HG03097 (cell line): ENCODE data around the gene PALD1.

Experiments
- ATAC-seq: cut with Tn5 transposase; IDR thresholded peaks from one replicate; pipeline ENCODE4 v1.9.1; 2021; ENCODE audit not compliant: unreplicated experiment, low FRiP score

The PALD1 gene

GRCh38 chr10:70457759-70458305 is 20.7 kb upstream of the PALD1 start:
- no peak for ATAC-seq

GRCh38 chr10:70458329-70459060 is 20.1 kb upstream of the PALD1 start:
- ATAC-seq: no peak

DNA sequence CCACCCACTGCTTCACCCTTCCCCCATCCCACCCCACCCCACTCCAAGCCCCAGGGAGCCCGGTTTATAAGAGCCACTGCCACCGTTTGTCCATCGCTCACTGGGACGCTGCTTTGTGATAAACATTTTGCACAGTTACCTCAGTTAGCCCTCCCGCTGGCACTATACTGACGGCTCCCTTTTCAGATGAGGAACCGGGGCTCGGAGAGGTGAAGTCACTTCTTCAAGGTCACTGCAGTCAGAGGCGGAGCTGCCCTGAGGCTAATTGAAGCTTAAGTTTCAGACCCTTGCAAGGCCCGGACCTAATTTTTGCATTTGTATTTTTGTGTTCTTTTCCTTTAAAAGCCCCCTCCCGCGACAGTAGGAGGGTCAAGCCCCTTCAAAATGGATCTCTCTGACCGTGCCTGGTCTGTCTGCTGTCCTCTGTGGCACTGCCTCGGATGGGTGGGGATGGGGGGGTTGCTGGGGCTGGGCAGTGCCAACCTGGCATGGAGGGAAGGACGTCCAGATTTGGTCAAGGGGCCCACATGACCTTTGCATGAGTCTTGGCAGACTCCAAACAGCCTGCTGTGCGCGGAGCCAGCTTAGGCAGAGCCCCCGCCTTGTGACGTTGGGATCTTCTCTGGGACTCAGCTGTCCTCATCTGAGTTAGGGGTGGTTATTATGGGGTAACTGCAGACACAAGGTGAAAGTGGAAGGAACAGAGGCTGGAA is 19.4 kb upstream of the PALD1 start:
- ATAC-seq: no peak

DNA sequence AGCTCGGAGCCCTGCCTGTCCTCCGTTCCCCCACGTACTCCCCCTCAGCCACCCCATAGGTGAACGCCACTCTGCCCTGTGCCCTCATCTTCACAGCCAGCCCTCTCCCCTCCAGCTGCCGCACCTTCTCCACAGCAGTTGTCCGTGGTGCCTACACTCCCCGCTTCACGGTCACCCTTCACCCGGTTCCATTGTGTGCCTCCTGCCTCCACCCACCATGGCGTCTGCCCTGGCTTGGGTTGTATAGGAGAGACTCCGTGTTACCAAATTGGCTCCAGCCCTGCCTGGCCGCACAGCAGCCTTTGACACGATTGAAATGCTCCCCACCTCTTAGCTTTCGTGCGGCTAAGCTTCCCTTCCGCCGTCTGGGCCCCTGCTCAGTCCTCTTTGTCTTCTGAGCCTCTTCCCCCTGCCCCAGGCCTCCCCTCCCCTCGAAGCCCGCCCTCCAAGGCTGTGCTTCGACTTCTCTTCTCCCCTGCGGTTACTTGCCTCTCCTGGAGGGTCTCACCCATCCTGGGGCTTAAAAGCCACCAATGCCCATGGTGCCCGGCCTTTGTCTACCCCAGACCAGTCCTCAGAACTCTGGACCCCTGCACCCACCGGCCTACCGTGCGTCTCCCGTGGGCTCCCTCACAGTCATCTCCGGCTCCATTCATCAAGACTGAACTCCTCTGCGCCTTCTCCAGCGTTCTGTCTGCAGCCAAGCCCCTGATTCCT is 18.6 kb upstream of the PALD1 start:
- ATAC-seq: no peak

DNA sequence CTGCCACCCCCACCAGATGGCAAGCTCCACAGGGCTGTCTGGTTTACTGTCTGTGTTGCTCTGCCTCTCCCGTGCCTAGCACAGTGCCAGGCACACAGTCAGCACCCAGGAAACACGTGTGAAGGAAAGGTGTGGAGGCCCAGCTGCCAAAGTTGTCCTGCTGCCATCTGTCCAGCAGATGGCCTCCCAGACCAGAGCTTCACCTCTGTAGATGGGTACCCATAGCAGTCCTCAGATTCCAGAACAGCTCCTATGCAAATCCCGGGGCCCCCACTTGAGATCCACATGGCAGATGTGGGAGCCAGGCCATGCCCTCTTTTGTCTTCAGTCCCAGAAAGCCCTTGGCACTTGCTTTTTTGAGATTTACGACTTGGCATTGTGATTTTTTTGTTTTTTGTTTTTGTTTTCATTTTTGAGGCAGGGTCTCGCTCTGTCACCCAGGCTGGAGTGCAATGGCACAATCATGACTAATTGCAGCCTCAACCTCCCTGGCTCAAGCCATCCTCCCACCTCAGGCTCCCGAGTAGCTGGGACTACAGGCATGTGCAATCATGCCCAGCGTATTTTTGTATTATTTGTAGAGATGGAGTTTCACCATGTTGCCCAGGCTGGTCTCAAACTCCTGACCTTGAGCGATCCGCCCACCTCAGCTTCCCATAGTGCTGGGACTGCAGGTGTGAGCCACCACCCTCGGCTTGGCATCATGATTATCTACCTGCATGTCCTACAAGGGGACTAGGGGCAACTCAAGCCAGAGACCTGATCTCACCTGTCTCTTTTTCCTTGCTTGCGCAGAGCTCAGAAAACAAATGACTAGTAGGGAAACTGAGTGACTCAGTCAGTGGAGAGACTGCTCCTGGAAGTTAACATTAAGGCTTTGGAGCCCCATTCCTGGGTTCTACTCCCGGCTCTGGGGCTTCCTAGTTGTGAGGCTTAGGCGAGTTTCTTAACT is 16.9 kb upstream of the PALD1 start:
- no peak for ATAC-seq

DNA sequence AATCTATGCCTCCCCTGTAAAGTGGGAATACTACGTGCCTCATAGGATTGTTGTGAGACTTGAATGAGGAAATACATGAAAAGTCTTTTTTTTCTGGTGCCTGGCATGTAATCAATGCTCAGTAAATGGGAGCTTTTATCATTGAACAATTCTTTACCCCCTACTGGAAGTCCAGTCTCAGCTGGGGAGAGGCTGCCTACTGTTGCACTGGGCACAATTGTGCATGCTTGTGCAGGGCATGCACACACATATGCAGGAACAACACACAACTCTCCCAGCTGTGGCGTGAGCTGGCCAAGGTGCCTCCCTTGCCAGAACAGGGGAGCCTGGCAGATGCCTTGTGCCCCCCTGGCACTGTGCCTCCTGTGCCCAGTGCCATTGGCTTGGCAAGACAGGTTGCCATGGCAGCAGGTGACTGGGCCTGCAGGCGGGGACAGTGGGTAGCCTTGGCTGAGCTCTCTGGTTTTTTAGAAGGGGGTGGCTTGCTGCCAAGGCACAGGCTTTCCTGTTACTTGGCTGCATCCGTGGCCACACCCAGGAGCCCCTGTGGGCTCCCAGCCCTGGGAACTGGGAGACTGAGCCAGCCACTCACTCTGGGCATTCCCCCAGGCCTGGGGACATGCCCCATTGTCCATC is 16.1 kb upstream of the PALD1 start:
- ATAC-seq: no peak

GRCh38 chr10:70465278-70465677 is 13.3 kb upstream of the PALD1 start:
- ATAC-seq: no peak

GRCh38 chr10:70465832-70466231 is 12.7 kb upstream of the PALD1 start:
- no peak for ATAC-seq

DNA sequence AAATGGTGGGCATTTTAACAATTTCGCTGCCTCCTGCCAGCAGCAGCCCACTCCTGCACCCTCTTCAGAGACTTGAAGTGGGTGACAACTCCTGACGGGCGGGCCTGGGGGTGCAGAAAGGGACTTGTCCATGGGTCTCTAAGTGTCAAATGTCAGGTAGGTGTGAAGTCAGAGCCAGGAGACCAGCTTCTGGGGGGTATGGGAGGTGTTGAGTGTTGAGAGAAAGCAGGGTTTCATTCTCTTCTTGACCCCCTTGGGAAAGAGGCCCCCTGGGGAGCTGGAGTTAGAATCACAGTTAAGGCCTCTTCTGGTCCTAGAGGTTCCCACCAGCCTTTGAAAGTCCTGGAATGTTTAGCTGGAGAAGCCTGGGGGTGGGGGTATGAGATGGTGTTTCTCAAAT is 11.6 kb upstream of the PALD1 start:
- no peak for ATAC-seq

DNA sequence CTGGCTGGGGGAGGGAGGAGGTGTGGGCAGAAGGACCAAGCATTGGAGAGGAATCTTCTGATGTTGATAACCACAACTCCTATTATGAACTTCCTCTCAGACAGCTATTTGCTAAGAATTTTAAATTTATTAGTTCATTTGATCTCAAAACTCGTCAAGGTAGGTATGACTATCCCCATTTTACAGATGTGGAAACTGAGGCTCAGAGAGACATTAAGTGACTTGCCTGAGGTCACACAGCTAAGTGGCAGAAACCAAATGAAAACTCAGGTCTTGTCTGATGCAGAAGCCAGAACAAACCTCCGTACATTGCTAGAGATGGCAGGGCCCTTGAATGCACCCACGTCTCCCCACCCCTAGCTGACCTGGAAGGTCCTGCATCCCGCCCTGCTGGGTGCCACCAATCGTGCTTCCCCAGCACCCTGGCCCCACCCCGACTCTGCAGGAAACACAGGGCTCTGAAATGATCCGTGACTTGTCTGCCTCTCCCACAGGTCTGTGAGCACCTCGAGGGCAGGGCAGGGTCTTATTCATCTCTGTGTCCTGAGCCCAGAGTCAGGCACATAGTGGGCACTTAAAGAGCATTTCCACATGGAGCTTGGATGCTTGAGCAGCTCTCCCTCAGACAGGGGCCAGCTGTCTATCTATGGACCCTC is 5.6 kb upstream of the PALD1 start:
- no peak for ATAC-seq

DNA sequence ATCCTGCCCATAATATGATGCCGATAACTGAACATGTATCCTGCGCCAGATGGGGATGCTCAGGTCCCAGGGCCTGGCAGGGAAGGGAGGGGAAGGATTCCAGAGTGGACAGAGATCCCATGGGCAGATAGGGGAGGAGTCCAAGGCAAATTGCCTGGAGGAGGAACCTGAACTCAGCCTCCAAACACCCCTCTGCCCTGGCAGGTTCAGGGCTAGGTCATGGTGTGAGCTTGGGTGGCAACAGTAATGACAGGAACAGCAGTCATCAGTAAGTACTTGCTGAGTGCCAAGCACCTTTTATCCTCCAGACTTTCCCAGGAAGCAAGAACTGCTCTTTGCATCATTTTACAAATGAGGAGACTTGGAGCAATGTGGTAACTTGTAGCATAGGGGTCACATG is 3.8 kb upstream of the PALD1 start:
- ATAC-seq: no peak

DNA sequence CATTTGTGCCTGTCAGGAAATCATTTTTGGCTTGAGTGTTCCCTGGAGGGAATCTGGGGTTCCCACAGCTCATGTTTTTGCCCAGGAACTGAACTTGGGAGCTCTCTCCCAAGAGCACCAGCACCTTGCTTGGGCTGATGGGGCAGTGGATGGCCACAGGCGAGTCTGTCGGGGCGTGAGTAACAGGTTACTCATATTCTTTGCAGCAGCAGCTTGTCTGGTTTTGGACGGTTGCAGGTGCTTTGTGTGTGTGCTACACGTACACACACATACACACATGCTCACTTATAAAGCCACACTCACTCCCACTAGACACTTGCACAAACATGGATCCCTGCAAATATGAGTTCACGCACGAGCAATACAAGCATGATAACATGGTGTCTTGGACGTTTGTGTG is 2.9 kb upstream of the PALD1 start:
- ATAC-seq: no peak

DNA sequence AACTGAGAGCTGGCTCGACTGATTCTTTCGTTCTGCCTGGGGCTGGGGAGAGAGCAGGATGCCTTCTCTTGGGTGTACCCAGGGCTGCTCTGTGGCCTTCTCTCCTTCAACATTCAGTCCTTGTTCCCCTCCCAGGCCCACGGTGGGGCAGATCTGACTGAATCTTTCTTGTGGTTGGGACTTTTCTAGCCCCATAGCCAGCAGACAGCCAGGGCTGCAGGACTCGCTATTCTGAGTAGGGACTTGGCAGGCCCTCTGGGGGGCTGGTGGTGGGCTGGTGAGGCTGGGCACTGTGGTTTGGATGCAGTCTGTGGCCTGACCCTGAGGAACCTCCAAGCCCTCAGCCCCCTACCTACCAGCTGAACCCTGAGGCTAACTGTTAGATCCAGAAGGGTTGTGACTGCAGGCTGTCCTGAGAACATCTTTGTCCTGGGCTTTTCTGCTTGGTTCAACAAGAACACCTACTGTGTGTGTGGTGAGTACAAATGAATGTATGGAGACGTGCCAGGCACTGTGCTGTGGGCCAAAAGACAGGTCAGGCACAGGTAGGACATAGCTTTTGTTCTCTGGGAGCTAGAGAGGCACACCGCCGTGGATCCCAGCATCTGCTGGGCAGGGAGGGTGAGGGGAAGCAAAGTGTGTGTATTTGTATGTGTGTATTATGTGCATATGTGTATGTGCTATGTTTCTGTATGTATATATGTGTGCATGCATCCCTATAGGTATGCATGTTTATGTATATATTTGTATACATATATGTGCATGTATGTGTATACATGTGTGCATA is 2.1 kb upstream of the PALD1 start:
- no peak for ATAC-seq

GRCh38 chr10:70477661-70478162 is 855 bp upstream of the PALD1 start:
- no peak for ATAC-seq

DNA sequence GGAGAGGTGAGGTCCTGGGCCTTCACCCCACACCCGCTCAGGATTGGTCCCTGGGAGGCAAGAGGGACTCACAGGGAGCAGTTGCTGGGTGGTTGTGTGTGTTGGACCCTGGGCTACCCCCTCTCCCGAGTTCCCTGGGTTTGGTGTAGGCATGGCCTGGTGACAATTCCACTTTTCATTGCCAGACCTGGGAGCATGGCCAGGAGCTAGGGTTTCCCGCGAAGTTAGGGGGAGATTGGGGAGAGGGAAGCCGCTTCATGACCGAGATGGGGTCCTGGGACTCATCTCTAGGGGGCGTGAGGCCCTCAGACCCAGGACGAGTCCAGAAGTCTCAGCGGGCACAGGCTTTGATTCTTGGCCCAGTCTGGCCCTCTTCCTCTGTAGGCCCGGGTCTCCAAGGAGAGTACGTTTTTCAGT is 606 bp downstream of the PALD1 start:
- ATAC-seq: no peak

GRCh38 chr10:70479626-70480238 is 1.2 kb downstream of the PALD1 start:
- ATAC-seq: no peak

DNA sequence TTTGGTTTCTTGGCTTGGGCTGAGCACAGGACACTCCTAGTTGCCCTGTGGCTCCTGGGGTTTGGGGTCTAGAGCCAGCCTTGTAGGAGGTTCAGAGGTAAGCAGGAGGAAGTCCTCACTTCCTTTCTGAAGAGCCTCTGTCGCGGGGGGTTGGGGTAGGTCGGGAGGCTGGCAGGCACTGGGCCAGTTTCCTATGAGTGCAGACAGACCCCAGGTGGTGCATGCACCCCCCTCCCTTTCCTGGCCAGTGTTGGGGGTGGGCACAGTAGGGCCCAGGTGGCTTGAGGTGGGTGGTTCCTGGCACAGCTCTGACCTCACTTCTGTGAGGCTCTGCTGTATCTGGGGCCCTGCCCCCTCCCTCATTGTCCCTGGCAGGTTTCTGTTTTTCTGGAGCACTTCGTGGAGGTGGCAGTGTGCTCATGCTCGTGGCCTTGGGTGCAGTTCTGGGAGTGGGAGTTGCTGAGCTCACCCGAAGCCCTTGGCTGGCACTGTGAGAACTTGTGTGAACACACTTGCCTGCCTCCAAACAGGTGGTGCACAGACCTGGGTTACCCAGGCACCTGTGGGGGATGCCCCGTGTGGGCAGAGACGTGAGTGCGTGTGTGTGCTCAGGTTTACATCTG is 1.8 kb downstream of the PALD1 start:
- no peak for ATAC-seq
